HEK293 (cell line): ENCODE results near the gene ZFP91.

ENCODE experiments used
- GLI4 ChIP-seq: fragments of 450-650 bp; formaldehyde crosslinking; IDR thresholded peaks from 2 replicates; pipeline ENCODE4 v1.5.1; 2016; ENCODE audit warnings: missing biosample characterization, missing genetic modification characterization
- KLF1 ChIP-seq: fragments of 450-650 bp; formaldehyde crosslinking; IDR thresholded peaks from 2 replicates; pipeline ENCODE4 v1.5.1; 2016; ENCODE audit warnings: missing biosample characterization, missing genetic modification characterization
- KLF16 ChIP-seq: fragments of 450-650 bp; formaldehyde crosslinking; IDR thresholded peaks from 2 replicates; pipeline ENCODE4 v1.5.1; 2017; ENCODE audit warnings: missing biosample characterization, missing genetic modification characterization
- MZF1 ChIP-seq: fragments of 450-650 bp; formaldehyde crosslinking; IDR thresholded peaks from 2 replicates; pipeline ENCODE4 v1.5.1; 2017; ENCODE audit warnings: missing biosample characterization, missing genetic modification characterization, borderline replicate concordance
- OSR2 ChIP-seq: fragments of 450-650 bp; formaldehyde crosslinking; IDR thresholded peaks from 2 replicates; pipeline ENCODE4 v1.5.1; 2016; ENCODE audit warnings: missing biosample characterization, missing genetic modification characterization
- PRDM1 ChIP-seq: fragments of 450-650 bp; formaldehyde crosslinking; IDR thresholded peaks from 2 replicates; pipeline ENCODE4; 2016; ENCODE audit warnings: missing biosample characterization, missing genetic modification characterization
- SALL2 ChIP-seq: fragments of 450-650 bp; formaldehyde crosslinking; IDR thresholded peaks from 2 replicates; pipeline ENCODE4 v1.5.0; 2017; ENCODE audit warnings: missing biosample characterization, mild to moderate bottlenecking, missing genetic modification characterization, borderline replicate concordance
- SP2 ChIP-seq: fragments of 450-650 bp; formaldehyde crosslinking; IDR thresholded peaks from 2 replicates; pipeline ENCODE4 v1.5.1; 2016; ENCODE audit warnings: missing biosample characterization, missing genetic modification characterization
- YY2 ChIP-seq: fragments of 450-650 bp; formaldehyde crosslinking; IDR thresholded peaks from 2 replicates; pipeline ENCODE4 v1.5.1; 2016; ENCODE audit warnings: missing biosample characterization, missing genetic modification characterization
- ZBTB48 ChIP-seq: fragments of 450-650 bp; formaldehyde crosslinking; IDR thresholded peaks from 2 replicates; pipeline ENCODE4 v1.5.1; 2016; ENCODE audit warnings: missing biosample characterization, missing genetic modification characterization
- ZBTB8A ChIP-seq: fragments of 450-650 bp; formaldehyde crosslinking; IDR thresholded peaks from 2 replicates; pipeline ENCODE4 v1.5.1; 2016; ENCODE audit warnings: missing biosample characterization, missing genetic modification characterization
- ZEB2 ChIP-seq: fragments of 450-650 bp; formaldehyde crosslinking; IDR thresholded peaks from 2 replicates; pipeline ENCODE4 v1.5.1; 2016; ENCODE audit warnings: missing biosample characterization, missing genetic modification characterization
- ZNF155 ChIP-seq: fragments of 450-650 bp; formaldehyde crosslinking; IDR thresholded peaks from 2 replicates; pipeline ENCODE4 v1.5.1; 2016; ENCODE audit warnings: missing biosample characterization, missing genetic modification characterization
- ZNF202 ChIP-seq: fragments of 450-650 bp; formaldehyde crosslinking; IDR thresholded peaks from 2 replicates; pipeline ENCODE4 v1.5.1; 2016; ENCODE audit warnings: missing biosample characterization, missing genetic modification characterization, borderline replicate concordance
- ZNF221 ChIP-seq: fragments of 450-650 bp; formaldehyde crosslinking; IDR thresholded peaks from 2 replicates; pipeline ENCODE4 v1.5.1; 2017; ENCODE audit warnings: missing biosample characterization, missing genetic modification characterization, borderline replicate concordance
- ZNF274 ChIP-seq, 2 experiments: fragments of 200-500 bp in 1 of 2; fragments of 450-650 bp in 1 of 2; sonication (Bioruptor generic) in 1 of 2; formaldehyde crosslinking in 1 of 2; IDR thresholded peaks; 2 replicates each; pipeline versions ENCODE4 v1.5.1 to v1.6.1; 2014 to 2016; ENCODE audit warnings: borderline replicate concordance in 1 of 2, inconsistent platforms in 1 of 2, low read length in 1 of 2, missing biosample characterization in 1 of 2, missing genetic modification characterization in 1 of 2
- ZNF350 ChIP-seq: fragments of 450-650 bp; formaldehyde crosslinking; IDR thresholded peaks from 2 replicates; pipeline ENCODE4 v1.5.0; 2017; ENCODE audit warnings: missing biosample characterization, mild to moderate bottlenecking, missing genetic modification characterization
- ZNF394 ChIP-seq: fragments of 450-650 bp; formaldehyde crosslinking; IDR thresholded peaks from 2 replicates; pipeline ENCODE4 v1.5.1; 2016; ENCODE audit warnings: missing biosample characterization, missing genetic modification characterization, mild to moderate bottlenecking, moderate library complexity, borderline replicate concordance
- ZNF518A ChIP-seq: fragments of 450-650 bp; formaldehyde crosslinking; conservative IDR thresholded peaks from 2 replicates; pipeline ENCODE4 v1.5.1; 2016; ENCODE audit warnings: low read depth, missing biosample characterization, missing genetic modification characterization
- ZNF529 ChIP-seq: fragments of 450-650 bp; formaldehyde crosslinking; IDR thresholded peaks from 2 replicates; pipeline ENCODE4 v1.5.1; 2017; ENCODE audit warnings: missing genetic modification characterization, missing biosample characterization; ENCODE audit not compliant: insufficient replicate concordance
- ZNF530 ChIP-seq: fragments of 450-650 bp; formaldehyde crosslinking; IDR thresholded peaks from 2 replicates; pipeline ENCODE4 v1.5.1; 2016; ENCODE audit warnings: low read depth, missing biosample characterization, missing genetic modification characterization
- ZNF544 ChIP-seq: fragments of 450-650 bp; formaldehyde crosslinking; IDR thresholded peaks from 2 replicates; pipeline ENCODE4 v1.5.0; 2017; ENCODE audit warnings: missing biosample characterization, missing genetic modification characterization
- ZNF549 ChIP-seq: fragments of 450-650 bp; IDR thresholded peaks from 2 replicates; pipeline ENCODE4 v1.5.1; 2018; ENCODE audit warnings: missing biosample characterization, missing genetic modification characterization, mild to moderate bottlenecking, inconsistent platforms, moderate library complexity
- ZNF571 ChIP-seq: fragments of 450-650 bp; formaldehyde crosslinking; IDR thresholded peaks from 2 replicates; pipeline ENCODE4 v1.5.0; 2017; ENCODE audit warnings: missing biosample characterization, missing genetic modification characterization
- ZNF585B ChIP-seq: fragments of 450-650 bp; formaldehyde crosslinking; IDR thresholded peaks from 2 replicates; pipeline ENCODE4 v1.5.1; 2016; ENCODE audit warnings: missing biosample characterization, missing genetic modification characterization
- ZNF600 ChIP-seq: fragments of 450-650 bp; formaldehyde crosslinking; IDR thresholded peaks from 2 replicates; pipeline ENCODE4 v1.5.1; 2016; ENCODE audit warnings: missing biosample characterization, missing genetic modification characterization
- ZNF623 ChIP-seq: fragments of 450-650 bp; formaldehyde crosslinking; IDR thresholded peaks from 2 replicates; pipeline ENCODE4 v1.5.1; 2016; ENCODE audit warnings: missing biosample characterization, missing genetic modification characterization
- ZNF776 ChIP-seq: fragments of 450-650 bp; formaldehyde crosslinking; IDR thresholded peaks from 2 replicates; pipeline ENCODE4 v1.5.0; 2017; ENCODE audit warnings: missing biosample characterization, missing genetic modification characterization, borderline replicate concordance
- ZNF791 ChIP-seq: fragments of 450-650 bp; formaldehyde crosslinking; IDR thresholded peaks from 2 replicates; pipeline ENCODE4 v1.5.1; 2016; ENCODE audit warnings: missing biosample characterization, missing genetic modification characterization
- TF ChIP-seq, protein P1 (sequence below): fragments of 450-650 bp; formaldehyde crosslinking; IDR thresholded peaks from 2 replicates; pipeline ENCODE4 v1.5.1; 2016; ENCODE audit warnings: missing biosample characterization, missing genetic modification characterization, low read depth
- TF ChIP-seq, protein P2 (sequence below): fragments of 450-650 bp; formaldehyde crosslinking; IDR thresholded peaks from 2 replicates; pipeline ENCODE4 v1.5.1; 2016; ENCODE audit warnings: missing biosample characterization, missing genetic modification characterization
- TF ChIP-seq, protein P3 (sequence below): fragments of 450-650 bp; formaldehyde crosslinking; IDR thresholded peaks from 2 replicates; pipeline ENCODE4 v1.5.1; 2016; ENCODE audit warnings: missing biosample characterization, missing genetic modification characterization

ZFP91 gene

DNA sequence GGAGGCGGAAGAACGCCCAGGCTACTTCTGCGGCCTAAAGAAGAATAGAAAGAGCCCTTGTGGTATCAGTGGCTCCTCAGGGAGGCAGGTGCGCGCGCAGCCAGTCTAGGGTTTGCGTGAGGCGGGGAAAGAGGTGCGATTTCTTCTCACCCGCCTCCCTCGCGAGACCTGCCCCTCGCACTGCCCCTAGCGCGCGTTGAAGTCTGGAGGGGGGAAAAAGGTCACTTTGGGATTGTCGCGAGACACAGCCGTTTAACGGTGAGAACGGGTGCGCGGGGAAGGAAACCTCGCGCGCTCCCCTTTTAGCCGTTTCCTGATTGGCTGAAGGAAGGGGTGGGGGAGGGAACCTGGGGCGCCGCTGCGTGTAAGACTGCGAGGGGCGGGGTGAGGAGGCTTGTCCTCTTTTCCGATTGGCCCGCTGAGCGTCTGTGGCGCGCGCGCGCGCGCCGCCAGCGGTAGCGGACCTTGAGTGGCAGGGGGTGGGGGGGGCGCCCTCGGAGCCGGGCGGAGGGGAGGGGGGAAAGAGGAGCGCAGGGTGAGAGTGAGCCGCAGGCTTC lies at the start of gene ZFP91 (continued):
- TF ChIP-seq, protein P1, sequence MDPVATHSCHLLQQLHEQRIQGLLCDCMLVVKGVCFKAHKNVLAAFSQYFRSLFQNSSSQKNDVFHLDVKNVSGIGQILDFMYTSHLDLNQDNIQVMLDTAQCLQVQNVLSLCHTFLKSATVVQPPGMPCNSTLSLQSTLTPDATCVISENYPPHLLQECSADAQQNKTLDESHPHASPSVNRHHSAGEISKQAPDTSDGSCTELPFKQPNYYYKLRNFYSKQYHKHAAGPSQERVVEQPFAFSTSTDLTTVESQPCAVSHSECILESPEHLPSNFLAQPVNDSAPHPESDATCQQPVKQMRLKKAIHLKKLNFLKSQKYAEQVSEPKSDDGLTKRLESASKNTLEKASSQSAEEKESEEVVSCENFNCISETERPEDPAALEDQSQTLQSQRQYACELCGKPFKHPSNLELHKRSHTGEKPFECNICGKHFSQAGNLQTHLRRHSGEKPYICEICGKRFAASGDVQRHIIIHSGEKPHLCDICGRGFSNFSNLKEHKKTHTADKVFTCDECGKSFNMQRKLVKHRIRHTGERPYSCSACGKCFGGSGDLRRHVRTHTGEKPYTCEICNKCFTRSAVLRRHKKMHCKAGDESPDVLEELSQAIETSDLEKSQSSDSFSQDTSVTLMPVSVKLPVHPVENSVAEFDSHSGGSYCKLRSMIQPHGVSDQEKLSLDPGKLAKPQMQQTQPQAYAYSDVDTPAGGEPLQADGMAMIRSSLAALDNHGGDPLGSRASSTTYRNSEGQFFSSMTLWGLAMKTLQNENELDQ (tag by site-specific recombination) = no peak
- TF ChIP-seq ZBTB8A (tag by site-specific recombination) (no peak), ZNF544 (no peak), KLF1 (tag by site-specific recombination) (no peak), ZNF623 (tag by site-specific recombination) (no peak), MZF1 (tag by site-specific recombination) (no peak), KLF16 (tag by site-specific recombination) (peak; percentile 34; the same call in 1 of the 2 replicates), ZNF274 (IDR thresholded peaks at IDR 0.05; ENCODE audit: low read length) (no peak), ZNF274 (tag by site-specific recombination; IDR thresholded peaks at IDR 0.05; ENCODE audit: borderline replicate concordance) (no peak), SALL2 (no peak), ZNF571 (no peak), ZNF350 (tag by site-specific recombination) (no peak), ZNF791 (no peak), ZNF529 (tag by site-specific recombination) (no peak), SP2 (peak; percentile 78), ZNF776 (no peak), ZNF530 (tag by site-specific recombination) (no peak), ZNF585B (tag by site-specific recombination) (no peak), ZNF155 (tag by site-specific recombination) (no peak), PRDM1 (no peak), YY2 (no peak), ZEB2 (tag by site-specific recombination) (no peak; the same call in 1 of the 2 replicates), ZNF394 (tag by site-specific recombination) (no peak), ZBTB48 (tag by site-specific recombination) (peak; percentile 40; the same call in 1 of the 2 replicates), ZNF600 (tag by site-specific recombination) (no peak), ZNF221 (no peak), ZNF202 (tag by site-specific recombination) (no peak), OSR2 (no peak), ZNF518A (tag by site-specific recombination) (no peak), GLI4 (tag by site-specific recombination) (no peak), ZNF549 (tag by site-specific recombination) (no peak)
- TF ChIP-seq, protein P2, sequence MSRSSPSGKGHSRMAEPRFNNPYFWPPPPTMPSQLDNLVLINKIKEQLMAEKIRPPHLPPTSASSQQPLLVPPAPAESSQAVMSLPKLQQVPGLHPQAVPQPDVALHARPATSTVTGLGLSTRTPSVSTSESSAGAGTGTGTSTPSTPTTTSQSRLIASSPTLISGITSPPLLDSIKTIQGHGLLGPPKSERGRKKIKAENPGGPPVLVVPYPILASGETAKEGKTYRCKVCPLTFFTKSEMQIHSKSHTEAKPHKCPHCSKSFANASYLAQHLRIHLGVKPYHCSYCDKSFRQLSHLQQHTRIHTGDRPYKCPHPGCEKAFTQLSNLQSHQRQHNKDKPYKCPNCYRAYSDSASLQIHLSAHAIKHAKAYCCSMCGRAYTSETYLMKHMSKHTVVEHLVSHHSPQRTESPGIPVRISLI = no peak
- TF ChIP-seq, protein P3, sequence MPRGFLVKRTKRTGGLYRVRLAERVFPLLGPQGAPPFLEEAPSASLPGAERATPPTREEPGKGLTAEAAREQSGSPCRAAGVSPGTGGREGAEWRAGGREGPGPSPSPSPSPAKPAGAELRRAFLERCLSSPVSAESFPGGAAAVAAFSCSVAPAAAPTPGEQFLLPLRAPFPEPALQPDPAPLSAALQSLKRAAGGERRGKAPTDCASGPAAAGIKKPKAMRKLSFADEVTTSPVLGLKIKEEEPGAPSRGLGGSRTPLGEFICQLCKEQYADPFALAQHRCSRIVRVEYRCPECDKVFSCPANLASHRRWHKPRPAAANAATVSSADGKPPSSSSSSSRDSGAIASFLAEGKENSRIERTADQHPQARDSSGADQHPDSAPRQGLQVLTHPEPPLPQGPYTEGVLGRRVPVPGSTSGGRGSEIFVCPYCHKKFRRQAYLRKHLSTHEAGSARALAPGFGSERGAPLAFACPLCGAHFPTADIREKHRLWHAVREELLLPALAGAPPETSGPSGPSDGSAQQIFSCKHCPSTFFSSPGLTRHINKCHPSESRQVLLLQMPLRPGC (tag by site-specific recombination) = no peak
